CD4-positive, alpha-beta T cell (primary cell): ENCODE data around the gene KRT76. TPM values are rescaled to one million over a fixed set of nuclear protein-coding genes. Genes with fewer than 3 reads are reported as not detected.
"Not testable (repeated sequence)": the region's sequence is repeated elsewhere in the genome, so short reads cannot be mapped to it uniquely, and the experiment has no call there.

Experiments used
- ATAC-seq: fragments of 200-7000 bp; cut with Tn5 transposase; one replicate; pipeline ENCODE4 v1.10.0; 2022; ENCODE audit warnings: mild to moderate bottlenecking; ENCODE audit not compliant: poor library complexity
- CTCF ChIA-PET: fragments of 350-600 bp; sonication (Branson Sonifier 250); formaldehyde crosslinking; loops from one replicate; lab custom pipeline; 2021; ENCODE audit warnings: antibody characterized with exemption, inconsistent platforms; lab: Charles Lee
- POLR2A ChIA-PET: fragments of 350-600 bp; sonication (Branson Sonifier 250); formaldehyde crosslinking; loops from one replicate; lab custom pipeline; 2021; ENCODE audit warnings: antibody characterized with exemption, inconsistent platforms; lab: Charles Lee
- DNase-seq, 14 experiments: peaks; one replicate each; pipeline ENCODE4 v3.0.0-alpha.2; 2013 to 2020; ENCODE audit warnings: mixed read lengths in 2 of 14
- H3K27ac ChIP-seq, 2 donors: one replicate each; pipeline versions ENCODE4 v1.5.1 to v1.7.0; 2013; ENCODE audit warnings: low read length in 2 of 2, low read depth in 1 of 2, mild to moderate bottlenecking in 1 of 2
- H3K27me3 ChIP-seq, 2 experiments: 1 replicate in 1 of 2; 2 replicates in 1 of 2; pipeline versions ENCODE4 v1.6.1 to v1.7.0; 2013; ENCODE audit warnings: low read length in 2 of 2, control low read depth in 1 of 2, mild to moderate bottlenecking in 1 of 2, moderate library complexity in 1 of 2; ENCODE audit not compliant: insufficient read depth in 2 of 2, control insufficient read depth in 1 of 2
- H3K36me3 ChIP-seq: one replicate; pipeline ENCODE4 v1.6.1; 2013; ENCODE audit warnings: low read length, control low read depth; ENCODE audit not compliant: insufficient read depth
- H3K4me1 ChIP-seq: one replicate; pipeline ENCODE4 v1.6.1; 2013; ENCODE audit warnings: low read length, control low read depth; ENCODE audit not compliant: insufficient read depth
- H3K4me3 ChIP-seq: one replicate; pipeline ENCODE4 v1.5.1; 2013; ENCODE audit warnings: mild to moderate bottlenecking, low read length, moderate library complexity
- H3K9me3 ChIP-seq, 2 experiments: 1 replicate in 1 of 2; 2 replicates in 1 of 2; pipeline versions ENCODE4 v1.6.1 to v1.7.0; 2013; ENCODE audit warnings: low read length in 2 of 2, mild to moderate bottlenecking in 2 of 2, control low read depth in 1 of 2, moderate library complexity in 1 of 2; ENCODE audit not compliant: control insufficient read depth in 1 of 2, insufficient read depth in 1 of 2
- H3K27ac Mint-ChIP-seq: one replicate; pipeline ENCODE4 v1.8.0; 2020; ENCODE audit warnings: mixed read lengths
- H3K27me3 Mint-ChIP-seq: one replicate; pipeline ENCODE4 v1.8.0; 2021; ENCODE audit warnings: mixed read lengths
- H3K36me3 Mint-ChIP-seq: one replicate; pipeline ENCODE4 v1.8.0; 2021; ENCODE audit warnings: low read depth, mixed read lengths
- H3K4me1 Mint-ChIP-seq: one replicate; pipeline ENCODE4 v1.8.0; 2021; ENCODE audit warnings: low read depth, mixed read lengths
- H3K4me3 Mint-ChIP-seq: one replicate; pipeline ENCODE4 v1.8.0; 2020; ENCODE audit warnings: mild to moderate bottlenecking, mixed read lengths
- H3K9me3 Mint-ChIP-seq: one replicate; pipeline ENCODE4 v1.8.0; 2020; ENCODE audit warnings: mixed read lengths
- CTCF ChIP-seq: fragments of 200-600 bp; IDR thresholded peaks from one replicate; pipeline ENCODE4 v1.8.0; 2022; ENCODE audit warnings: antibody characterized with exemption, mild to moderate bottlenecking
- intact Hi-C, 2 experiments: fragments of 100-400 bp; cut with DNase I in 1 of 2; cut with micrococcal nuclease in 1 of 2; formaldehyde crosslinking; loops; one replicate each; pipeline versions ENCODE4 v1.15.1 to v1.9.0; 2023 to 2025; cut with DNase I, micrococcal nuclease
- total RNA-seq, 174 experiments: library from RNA in 2 of 174; stranded (reverse) in 2 of 174; gene quantifications; one replicate each; pipeline ENCODE4 v1.2.3 and lab custom pipeline; 2021 to 2026

KRT76 gene
- total RNA-seq, 2 experiments from 2014 or later: not detected

GRCh38 chr12:52796839-52797528 is 19.8 kb upstream of the KRT76 start:
- POLR2A ChIA-PET: no interaction called here
- Histone ChIP-seq H3K4me3 (no peak overlapping the region), H3K27ac (no peak overlapping the region), H3K9me3 (no peaks in the 10 kb centered on the region), H3K4me1 (no peaks in the 10 kb centered on the region), H3K36me3 (no peaks in the 10 kb centered on the region), H3K27me3 (peaks cover 0 to 4% of the 10 kb centered on the region in 2 experiments)
- no peaks in the 10 kb centered on the region for H3K9me3 Mint-ChIP-seq
- H3K4me3 Mint-ChIP-seq: no peak overlapping the region
- ATAC-seq (no peak), DNase-seq (no peak)
- peaks cover 5% of the 10 kb centered on the region for H3K4me1 Mint-ChIP-seq
- intact Hi-C loops: no loop called here
- TF ChIP-seq CTCF: no peak
- no peak overlapping the region for H3K27ac Mint-ChIP-seq
- peaks cover 5% of the 10 kb centered on the region for H3K27me3 Mint-ChIP-seq
- no peaks in the 10 kb centered on the region for H3K36me3 Mint-ChIP-seq
- CTCF ChIA-PET: no interaction called here

- H3K27ac Mint-ChIP-seq: no peak overlapping the region
- Histone ChIP-seq H3K9me3 (no peaks in the 10 kb centered on the region), H3K4me1 (no peaks in the 10 kb centered on the region), H3K27me3 (peaks cover 0 to 4% of the 10 kb centered on the region in 2 experiments), H3K27ac (no peak overlapping the region), H3K4me3 (no peak overlapping the region), H3K36me3 (no peaks in the 10 kb centered on the region)
- TF ChIP-seq CTCF: no peak
- ChIA-PET CTCF (no interaction called here), POLR2A (no interaction called here)
- H3K27me3 Mint-ChIP-seq: peaks cover 9% of the 10 kb centered on the region
- intact Hi-C loops: no loop called here
- DNase-seq (no peak), ATAC-seq (no peak)
- H3K4me1 Mint-ChIP-seq: peaks cover 5% of the 10 kb centered on the region
- H3K4me3 Mint-ChIP-seq: no peak overlapping the region
- no peaks in the 10 kb centered on the region for H3K36me3 Mint-ChIP-seq
- H3K9me3 Mint-ChIP-seq: no peaks in the 10 kb centered on the region
These were observed 19.3 kb upstream of the KRT76 start for GRCh38 chr12:52796429-52796794.

GRCh38 chr12:52795694-52796428 is 18.7 kb upstream of the KRT76 start, which contains the start of gene KRT3:
Gene KRT3 (minus strand): TSS chr12:52796117. CDS start chr12:52796042, 75 bp downstream.
- H3K4me1 ChIP-seq: no peaks in the 10 kb centered on the region
- no peaks in the 10 kb centered on the region for H3K36me3 Mint-ChIP-seq
- no peak within 1 kb of the TSS for H3K4me3 Mint-ChIP-seq
- H3K4me3 ChIP-seq: no peak within 1 kb of the TSS
- H3K9me3 ChIP-seq: no peaks in the 10 kb centered on the region
- DNase-seq (no peak), ATAC-seq (no peak)
- intact Hi-C loops: no loop called here
- ChIA-PET POLR2A (no interaction called here), CTCF (no interaction called here)
- TF ChIP-seq CTCF: no peak
- no peaks in the 10 kb centered on the region for H3K9me3 Mint-ChIP-seq
- H3K27ac Mint-ChIP-seq: no peak within 1 kb of the TSS
- H3K4me1 Mint-ChIP-seq: peaks cover 5% of the 10 kb centered on the region
- no peaks in the 10 kb centered on the region for H3K36me3 ChIP-seq
- peaks cover 9% of the 10 kb centered on the region for H3K27me3 Mint-ChIP-seq
- no peak within 1 kb of the TSS for H3K27ac ChIP-seq
- H3K27me3 ChIP-seq: peaks cover 0 to 8% of the 10 kb centered on the region in 2 experiments

GRCh38 chr12:52795332-52795674 is 18.2 kb upstream of the KRT76 start:
- H3K4me1 ChIP-seq, H3K9me3 ChIP-seq, H3K27ac ChIP-seq, intact Hi-C loops, H3K4me3 ChIP-seq, H3K36me3 Mint-ChIP-seq, CTCF ChIA-PET, H3K4me3 Mint-ChIP-seq, ATAC-seq, H3K27ac Mint-ChIP-seq, POLR2A ChIA-PET, H3K36me3 ChIP-seq, H3K9me3 Mint-ChIP-seq, DNase-seq: not testable (repeated sequence)
- H3K27me3 ChIP-seq: peaks cover 0 to 13% of the 10 kb centered on the region in 2 experiments
- peaks cover 15% of the 10 kb centered on the region for H3K27me3 Mint-ChIP-seq
- H3K4me1 Mint-ChIP-seq: peaks cover 11% of the 10 kb centered on the region
